Measurements from ENCODE around the gene GFI1. TPM values are rescaled to one million over a fixed set of nuclear protein-coding genes. Genes with fewer than 3 reads are reported as not detected.

The GFI1 gene
- total RNA-seq, 1 experiment from 2014 or later: 10.2 TPM

- no peak overlapping the region for H3K4me3 ChIP-seq (ENCODE audit: low read length)
- H3K9me2 ChIP-seq (replicated peaks; ENCODE audit: insufficient read depth, low read length): no peaks in the 10 kb centered on the region
- no peak overlapping the region for H3K9ac ChIP-seq (ENCODE audit: low read length)
- no peaks in the 10 kb centered on the region for H3K9me3 ChIP-seq (ENCODE audit: low read length)
- H3K36me3 ChIP-seq (ENCODE audit: insufficient read depth, low read length): no peaks in the 10 kb centered on the region
- H3K27ac ChIP-seq (ENCODE audit: low read length): no peak overlapping the region
- H3K79me2 ChIP-seq (ENCODE audit: low read length): no peaks in the 10 kb centered on the region
- no peak for DNase-seq
- H3K4me1 ChIP-seq (ENCODE audit: low read length): no peaks in the 10 kb centered on the region
- H3K4me2 ChIP-seq (ENCODE audit: low read depth, low read length, poor library complexity, severe bottlenecking): no peak overlapping the region
- H2AFZ ChIP-seq (ENCODE audit: low read length): no peak overlapping the region
- H3K27me3 ChIP-seq (ENCODE audit: low read length): no peaks in the 10 kb centered on the region
- H4K20me1 ChIP-seq (ENCODE audit: insufficient read depth, low read depth, low read length): no peaks in the 10 kb centered on the region
These were observed 24.8 kb upstream of the GFI1 start for GRCh38 chr1:92511541-92511940.

GRCh38 chr1:92509619-92510018 is 22.9 kb upstream of the GFI1 start:
- Histone ChIP-seq H3K9me2 (replicated peaks; ENCODE audit: insufficient read depth, low read length) (no peaks in the 10 kb centered on the region), H3K9me3 (ENCODE audit: low read length) (no peaks in the 10 kb centered on the region), H3K4me2 (ENCODE audit: low read depth, low read length, poor library complexity, severe bottlenecking) (no peak overlapping the region), H3K4me1 (ENCODE audit: low read length) (no peaks in the 10 kb centered on the region), H3K27me3 (ENCODE audit: low read length) (no peaks in the 10 kb centered on the region), H3K27ac (ENCODE audit: low read length) (no peak overlapping the region), H3K4me3 (ENCODE audit: low read length) (no peak overlapping the region), H2AFZ (ENCODE audit: low read length) (no peak overlapping the region), H4K20me1 (ENCODE audit: insufficient read depth, low read depth, low read length) (no peaks in the 10 kb centered on the region), H3K36me3 (ENCODE audit: insufficient read depth, low read length) (no peaks in the 10 kb centered on the region), H3K9ac (ENCODE audit: low read length) (no peak overlapping the region), H3K79me2 (ENCODE audit: low read length) (no peaks in the 10 kb centered on the region)
- no peak for DNase-seq

GRCh38 chr1:92505015-92505692 is 18.4 kb upstream of the GFI1 start:
- H3K36me3 ChIP-seq (ENCODE audit: insufficient read depth, low read length): no peaks in the 10 kb centered on the region
- peaks cover 5% of the 10 kb centered on the region for H3K4me1 ChIP-seq (ENCODE audit: low read length)
- H4K20me1 ChIP-seq (ENCODE audit: insufficient read depth, low read depth, low read length): no peaks in the 10 kb centered on the region
- no peak for DNase-seq
- no peaks in the 10 kb centered on the region for H3K9me3 ChIP-seq (ENCODE audit: low read length)
- no peak overlapping the region for H3K4me3 ChIP-seq (ENCODE audit: low read length)
- no peaks in the 10 kb centered on the region for H3K27me3 ChIP-seq (ENCODE audit: low read length)
- H3K27ac ChIP-seq (ENCODE audit: low read length): no peak overlapping the region
- no peaks in the 10 kb centered on the region for H3K79me2 ChIP-seq (ENCODE audit: low read length)
- no peak overlapping the region for H2AFZ ChIP-seq (ENCODE audit: low read length)
- H3K9ac ChIP-seq (ENCODE audit: low read length): no peak overlapping the region
- H3K4me2 ChIP-seq (ENCODE audit: low read depth, low read length, poor library complexity, severe bottlenecking): no peak overlapping the region
- no peaks in the 10 kb centered on the region for H3K9me2 ChIP-seq (replicated peaks; ENCODE audit: insufficient read depth, low read length)

- Histone ChIP-seq H3K27me3 (ENCODE audit: low read length) (no peaks in the 10 kb centered on the region), H3K9me3 (ENCODE audit: low read length) (no peaks in the 10 kb centered on the region), H3K4me3 (ENCODE audit: low read length) (no peak overlapping the region), H3K79me2 (ENCODE audit: low read length) (no peaks in the 10 kb centered on the region), H3K9ac (ENCODE audit: low read length) (no peak overlapping the region), H4K20me1 (ENCODE audit: insufficient read depth, low read depth, low read length) (no peaks in the 10 kb centered on the region), H2AFZ (ENCODE audit: low read length) (no peak overlapping the region), H3K4me1 (ENCODE audit: low read length) (peaks cover 5% of the 10 kb centered on the region), H3K9me2 (replicated peaks; ENCODE audit: insufficient read depth, low read length) (no peaks in the 10 kb centered on the region), H3K36me3 (ENCODE audit: insufficient read depth, low read length) (no peaks in the 10 kb centered on the region), H3K4me2 (ENCODE audit: low read depth, low read length, poor library complexity, severe bottlenecking) (no peak overlapping the region), H3K27ac (ENCODE audit: low read length) (no peak overlapping the region)
- no peak for DNase-seq
These were observed 17.7 kb upstream of the GFI1 start for GRCh38 chr1:92504291-92505014.

GRCh38 chr1:92503926-92504285 is 17.2 kb upstream of the GFI1 start:
- H3K79me2 ChIP-seq (ENCODE audit: low read length): no peaks in the 10 kb centered on the region
- no peaks in the 10 kb centered on the region for H3K36me3 ChIP-seq (ENCODE audit: insufficient read depth, low read length)
- DNase-seq: no peak
- H3K4me1 ChIP-seq (ENCODE audit: low read length): peaks cover 5% of the 10 kb centered on the region
- H3K9me3 ChIP-seq (ENCODE audit: low read length): no peaks in the 10 kb centered on the region
- no peaks in the 10 kb centered on the region for H3K27me3 ChIP-seq (ENCODE audit: low read length)
- no peak overlapping the region for H3K4me2 ChIP-seq (ENCODE audit: low read depth, low read length, poor library complexity, severe bottlenecking)
- H3K4me3 ChIP-seq (ENCODE audit: low read length): no peak overlapping the region
- no peaks in the 10 kb centered on the region for H3K9me2 ChIP-seq (replicated peaks; ENCODE audit: insufficient read depth, low read length)
- H3K9ac ChIP-seq (ENCODE audit: low read length): no peak overlapping the region
- H3K27ac ChIP-seq (ENCODE audit: low read length): no peak overlapping the region
- H4K20me1 ChIP-seq (ENCODE audit: insufficient read depth, low read depth, low read length): no peaks in the 10 kb centered on the region
- no peak overlapping the region for H2AFZ ChIP-seq (ENCODE audit: low read length)

GRCh38 chr1:92503043-92503925 is 16.6 kb upstream of the GFI1 start:
- H2AFZ ChIP-seq (ENCODE audit: low read length): no peak overlapping the region
- no peaks in the 10 kb centered on the region for H3K27me3 ChIP-seq (ENCODE audit: low read length)
- H3K9ac ChIP-seq (ENCODE audit: low read length): no peak overlapping the region
- no peak for DNase-seq
- H3K4me3 ChIP-seq (ENCODE audit: low read length): no peak overlapping the region
- H3K4me2 ChIP-seq (ENCODE audit: low read depth, low read length, poor library complexity, severe bottlenecking): no peak overlapping the region
- no peaks in the 10 kb centered on the region for H3K9me2 ChIP-seq (replicated peaks; ENCODE audit: insufficient read depth, low read length)
- no peak overlapping the region for H3K27ac ChIP-seq (ENCODE audit: low read length)
- H3K79me2 ChIP-seq (ENCODE audit: low read length): no peaks in the 10 kb centered on the region
- H3K9me3 ChIP-seq (ENCODE audit: low read length): no peaks in the 10 kb centered on the region
- no peaks in the 10 kb centered on the region for H3K36me3 ChIP-seq (ENCODE audit: insufficient read depth, low read length)
- no peaks in the 10 kb centered on the region for H4K20me1 ChIP-seq (ENCODE audit: insufficient read depth, low read depth, low read length)
- peaks cover 5% of the 10 kb centered on the region for H3K4me1 ChIP-seq (ENCODE audit: low read length)

GRCh38 chr1:92502247-92502646 is 15.5 kb upstream of the GFI1 start:
- no peaks in the 10 kb centered on the region for H3K9me3 ChIP-seq (ENCODE audit: low read length)
- no peak overlapping the region for H3K4me3 ChIP-seq (ENCODE audit: low read length)
- no peak overlapping the region for H3K27ac ChIP-seq (ENCODE audit: low read length)
- H3K9ac ChIP-seq (ENCODE audit: low read length): no peak overlapping the region
- no peaks in the 10 kb centered on the region for H3K36me3 ChIP-seq (ENCODE audit: insufficient read depth, low read length)
- H3K79me2 ChIP-seq (ENCODE audit: low read length): no peaks in the 10 kb centered on the region
- H4K20me1 ChIP-seq (ENCODE audit: insufficient read depth, low read depth, low read length): no peaks in the 10 kb centered on the region
- no peak for DNase-seq
- no peak overlapping the region; the same call in 1 of the 2 replicates for H2AFZ ChIP-seq (ENCODE audit: low read length)
- H3K4me2 ChIP-seq (ENCODE audit: low read depth, low read length, poor library complexity, severe bottlenecking): no peak overlapping the region
- H3K27me3 ChIP-seq (ENCODE audit: low read length): no peaks in the 10 kb centered on the region
- H3K4me1 ChIP-seq (ENCODE audit: low read length): peaks cover 5% of the 10 kb centered on the region
- H3K9me2 ChIP-seq (replicated peaks; ENCODE audit: insufficient read depth, low read length): no peaks in the 10 kb centered on the region

GRCh38 chr1:92500552-92500951 is 13.8 kb upstream of the GFI1 start:
- H3K9me2 ChIP-seq (replicated peaks; ENCODE audit: insufficient read depth, low read length): no peaks in the 10 kb centered on the region
- H3K9ac ChIP-seq (ENCODE audit: low read length): no peak overlapping the region
- H3K27ac ChIP-seq (ENCODE audit: low read length): no peak overlapping the region

More at GRCh38 chr1:92500552-92500951, 13.8 kb upstream of the GFI1 start:
- no peaks in the 10 kb centered on the region for H3K36me3 ChIP-seq (ENCODE audit: insufficient read depth, low read length)
- no peak overlapping the region for H3K4me3 ChIP-seq (ENCODE audit: low read length)
- H3K4me2 ChIP-seq (ENCODE audit: low read depth, low read length, poor library complexity, severe bottlenecking): no peak overlapping the region
- no peaks in the 10 kb centered on the region for H4K20me1 ChIP-seq (ENCODE audit: insufficient read depth, low read depth, low read length)
- H3K79me2 ChIP-seq (ENCODE audit: low read length): no peaks in the 10 kb centered on the region
- no peaks in the 10 kb centered on the region for H3K27me3 ChIP-seq (ENCODE audit: low read length)
- no peaks in the 10 kb centered on the region for H3K9me3 ChIP-seq (ENCODE audit: low read length)
- no peak for DNase-seq
- H2AFZ ChIP-seq (ENCODE audit: low read length): no peak overlapping the region
- H3K4me1 ChIP-seq (ENCODE audit: low read length): peaks cover 5% of the 10 kb centered on the region

Data from Karpas-422 (cell line).